HK-2 (cell line): ENCODE results near the gene PTPRQ.
"Not testable (repeated sequence)": the region's sequence is repeated elsewhere in the genome, so short reads cannot be mapped to it uniquely, and the experiment has no call there.

Experiments used
- DNase-seq: peaks from one replicate; pipeline ENCODE4 v3.0.0-alpha.2; 2018; ENCODE audit not compliant: unreplicated experiment

The PTPRQ gene

GRCh38 chr12:80443974-80444666 is at the start of gene PTPRQ:
Gene PTPRQ, plus strand, starts transcription at chr12:80444235. Its CDS starts 111 bp downstream, at chr12:80444346.
- no peak for DNase-seq

- no peak for DNase-seq
Observed at GRCh38 chr12:80400571-80400991, 43.5 kb upstream of the PTPRQ start.

DNA sequence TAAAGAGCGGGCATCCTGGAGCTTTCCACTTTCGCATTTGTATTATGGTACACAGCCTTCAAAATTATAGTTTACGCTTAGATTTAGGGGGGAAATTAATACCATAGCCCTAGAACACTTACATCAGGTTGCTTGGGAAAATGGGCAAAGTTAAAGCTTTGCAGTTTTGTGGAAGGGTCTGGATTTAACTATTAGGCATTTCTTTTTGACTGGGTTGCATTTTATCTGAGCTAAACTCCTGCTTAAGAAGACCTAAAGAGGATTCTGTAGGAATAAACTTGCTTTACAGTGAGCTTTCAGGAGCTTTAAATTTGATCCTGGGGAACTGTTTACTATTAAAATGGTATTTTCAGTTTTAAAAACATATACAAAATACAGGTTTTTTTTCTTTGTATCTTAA is 42.8 kb upstream of the PTPRQ start:
- DNase-seq = no peak

DNA sequence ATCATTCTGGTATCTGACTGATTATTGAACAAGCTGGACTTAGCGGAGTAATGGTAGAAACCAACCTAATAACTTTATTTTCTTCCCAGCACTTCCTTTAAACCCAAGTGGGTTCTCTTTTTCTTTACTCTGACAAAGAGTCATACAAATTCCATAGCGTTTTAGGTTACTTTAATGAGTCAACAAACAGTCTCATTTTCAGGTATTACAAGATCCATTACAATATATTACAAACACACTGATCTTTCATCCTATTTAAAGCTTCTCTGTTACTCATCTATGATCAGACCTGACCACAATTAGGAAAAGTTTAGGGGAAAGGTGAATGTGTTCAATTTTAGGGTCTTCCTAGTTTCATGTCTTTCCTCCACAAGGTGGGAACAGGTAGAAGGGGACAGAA is 39.4 kb upstream of the PTPRQ start:
- no peak for DNase-seq

GRCh38 chr12:80406253-80406652 is 37.8 kb upstream of the PTPRQ start:
- DNase-seq = no peak

GRCh38 chr12:80411787-80412186 is 32.2 kb upstream of the PTPRQ start:
- DNase-seq = no peak

DNA sequence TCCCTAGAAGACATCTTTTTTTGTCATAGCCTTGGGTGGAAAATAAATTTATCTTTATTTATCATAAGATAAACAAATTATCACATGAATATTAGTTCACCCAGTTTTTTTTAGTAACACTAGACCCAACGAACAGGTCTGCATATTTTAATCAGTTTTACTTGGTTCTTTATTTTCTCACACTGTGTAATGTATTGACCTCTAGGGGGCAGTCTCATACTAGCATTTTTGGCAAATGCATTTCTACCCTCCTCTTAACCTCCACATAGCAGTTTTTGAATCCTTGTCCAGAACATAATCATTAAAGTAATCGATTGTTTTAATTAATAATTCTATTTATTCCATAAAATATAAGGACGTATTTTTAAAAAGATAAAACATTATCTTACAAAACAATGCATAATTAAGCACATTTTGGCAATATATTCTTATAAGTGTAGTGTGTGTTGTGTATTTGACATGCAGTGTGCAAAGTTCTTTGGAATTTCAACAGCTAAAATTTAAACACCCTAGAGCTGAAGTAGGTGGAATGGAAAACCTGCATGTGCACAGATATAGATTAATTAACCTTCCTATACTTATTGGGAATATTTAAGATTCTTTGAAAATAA is 31.6 kb upstream of the PTPRQ start:
- no peak for DNase-seq

GRCh38 chr12:80413462-80413861 is 30.6 kb upstream of the PTPRQ start:
- DNase-seq = no peak

DNA sequence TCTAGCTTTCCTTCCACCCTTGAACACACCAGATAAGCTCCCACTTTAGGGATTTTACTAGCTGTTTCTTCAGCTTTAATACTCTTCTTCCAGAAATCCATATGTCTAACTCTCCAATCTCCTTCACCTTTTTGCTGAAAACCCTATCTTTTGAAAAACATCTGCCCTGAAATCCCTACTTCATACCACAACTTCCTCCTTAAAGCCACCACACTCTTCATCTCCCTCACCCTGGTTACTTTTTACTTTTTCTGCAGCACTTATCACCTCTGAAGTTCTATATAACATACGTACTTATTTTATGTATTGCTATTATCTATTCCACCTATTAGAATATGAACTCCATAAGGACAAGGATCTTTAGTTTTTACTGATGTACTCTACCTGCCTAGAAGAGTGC is 28.6 kb upstream of the PTPRQ start:
- no peak for DNase-seq

DNA sequence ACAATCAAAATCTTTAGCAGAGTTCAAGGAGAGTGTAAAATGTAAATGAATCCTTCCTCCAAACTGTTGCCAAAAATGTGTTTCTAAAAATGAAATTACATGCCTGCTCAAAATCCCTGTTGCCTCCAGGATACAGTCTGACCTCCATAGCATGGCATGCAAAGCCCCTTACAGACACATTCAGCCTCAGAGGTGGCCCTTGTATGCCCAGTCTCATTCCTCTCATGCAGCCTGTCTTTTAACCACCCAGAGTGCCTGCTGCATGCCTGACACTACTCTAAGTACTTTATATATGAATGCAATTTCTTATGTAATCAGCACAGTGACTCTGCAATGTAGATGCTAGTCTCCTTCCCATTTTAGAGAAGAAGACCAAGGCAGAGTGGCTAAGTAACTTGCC is 24.4 kb upstream of the PTPRQ start:
- no peak for DNase-seq

DNA sequence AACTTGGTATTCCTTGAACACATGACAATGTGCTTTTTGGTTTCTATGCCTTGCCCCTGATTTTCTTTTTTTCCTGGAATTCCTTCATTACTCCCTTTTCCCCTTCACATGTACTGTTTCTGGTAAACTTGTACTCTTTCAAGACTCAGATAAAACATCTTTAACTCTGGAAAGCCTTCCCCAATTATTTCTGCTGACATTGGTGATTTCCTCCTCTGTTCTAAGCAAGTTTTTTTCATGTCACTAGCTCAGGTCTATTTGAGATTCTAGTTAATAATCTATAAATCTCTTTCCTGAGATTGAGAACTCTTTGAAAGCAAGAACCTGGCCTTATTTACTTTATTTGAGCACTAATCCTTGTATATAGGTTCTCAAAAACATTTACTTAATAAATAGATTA is 24.0 kb upstream of the PTPRQ start:
- no peak for DNase-seq

- DNase-seq = no peak
Observed at GRCh38 chr12:80422550-80422949, 21.5 kb upstream of the PTPRQ start.

- DNase-seq = no peak
Observed at GRCh38 chr12:80432061-80432460, 12.0 kb upstream of the PTPRQ start.

- no peak for DNase-seq
Observed at GRCh38 chr12:80441921-80442320, 2.1 kb upstream of the PTPRQ start.

- no peak for DNase-seq
Observed at GRCh38 chr12:80442426-80443222, 1.4 kb upstream of the PTPRQ start.

GRCh38 chr12:80445083-80445793 is 1.2 kb downstream of the PTPRQ start:
- DNase-seq = no peak

GRCh38 chr12:80456513-80456912 is 12.5 kb downstream of the PTPRQ start:
- no peak for DNase-seq

DNA sequence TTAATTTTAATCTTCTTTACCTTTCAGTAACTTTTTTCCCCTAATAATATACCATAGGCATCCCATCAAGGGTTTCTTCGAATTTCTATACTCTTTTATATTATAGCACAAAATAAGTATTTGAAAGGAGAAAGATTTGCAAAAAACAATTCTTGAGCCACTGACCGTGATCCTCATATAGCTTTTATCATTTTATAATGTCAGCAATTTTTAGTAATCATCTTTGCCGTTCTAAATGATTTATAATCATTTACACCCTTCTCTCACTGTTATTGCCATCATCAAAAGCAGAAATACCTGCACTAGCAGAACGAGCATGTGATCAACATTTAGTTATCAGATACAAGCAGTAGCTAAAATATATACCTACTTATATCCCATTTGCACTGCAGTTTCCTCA is 16.9 kb downstream of the PTPRQ start:
- DNase-seq = no peak

DNA sequence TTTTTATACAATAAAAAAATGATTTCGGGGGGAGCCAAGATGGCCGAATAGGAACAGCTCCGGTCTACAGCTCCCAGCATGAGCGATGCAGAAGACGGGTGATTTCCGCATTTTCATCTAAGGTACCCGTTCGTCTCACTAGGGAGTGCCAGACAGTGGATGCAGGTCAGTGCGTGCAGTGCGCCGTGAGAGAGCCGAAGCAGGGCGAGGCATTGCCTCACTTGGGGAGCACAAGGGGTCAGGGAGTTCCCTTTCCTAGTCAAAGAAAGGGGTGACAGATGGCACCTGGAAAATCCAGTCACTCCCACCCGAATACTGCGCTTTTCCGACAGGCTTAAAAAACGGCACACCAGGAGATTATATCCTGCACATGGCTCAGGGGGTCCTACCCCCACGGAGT is 17.8 kb downstream of the PTPRQ start:
- not testable (repeated sequence) for DNase-seq

DNA sequence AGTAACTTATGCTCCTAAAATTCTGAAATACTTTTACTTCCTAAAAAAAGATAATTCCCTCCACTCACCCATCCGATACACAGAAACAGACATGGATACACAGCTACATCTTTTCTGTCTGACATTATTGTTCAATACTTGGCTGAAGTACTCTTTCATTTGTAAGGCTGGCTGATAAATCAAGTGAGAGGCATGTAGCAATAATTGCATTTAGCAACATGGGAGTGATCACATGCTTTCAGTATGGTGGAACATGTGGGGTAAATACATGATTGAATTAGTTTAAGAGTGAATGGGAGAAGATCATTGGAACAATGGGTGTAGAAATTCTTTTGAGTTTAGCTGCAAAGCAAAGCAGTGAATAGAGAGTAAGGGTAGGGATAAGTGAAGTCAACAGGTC is 25.6 kb downstream of the PTPRQ start:
- no peak for DNase-seq

- no peak for DNase-seq
Observed at GRCh38 chr12:80470403-80470802, 26.4 kb downstream of the PTPRQ start.

DNA sequence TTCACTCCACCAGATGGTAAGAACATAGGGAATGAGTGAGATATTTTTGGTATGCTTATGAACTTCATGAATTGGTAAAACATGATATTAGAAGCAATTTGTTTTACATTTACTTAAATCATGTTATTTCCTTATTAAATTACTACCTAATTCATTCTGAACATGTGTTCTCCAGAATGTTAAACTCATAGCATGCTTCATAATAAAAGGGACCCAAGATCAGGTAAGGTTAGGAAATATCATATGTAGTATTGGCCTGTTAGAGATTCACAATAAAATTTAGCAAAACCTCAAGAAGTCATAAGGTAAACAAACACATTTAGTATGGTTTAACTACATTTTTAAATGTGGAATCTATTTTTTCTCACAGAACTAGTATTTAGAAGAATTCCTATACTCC is 28.2 kb downstream of the PTPRQ start:
- no peak for DNase-seq
